Activated CD8-positive, alpha-beta T cell treated with anti-CD3 and anti-CD28 coated beads for 36 hours (primary cell): ENCODE results near the gene AUTS2. TPM values are rescaled to one million over a fixed set of nuclear protein-coding genes. Genes with fewer than 3 reads are reported as not detected.

Experiments used
- ATAC-seq: fragments of 200-7000 bp; cut with Tn5 transposase; one replicate; pipeline ENCODE4 v1.10.0; 2021; ENCODE audit warnings: mild to moderate bottlenecking, moderate library complexity
- CTCF ChIA-PET: fragments of 350-600 bp; sonication (Branson Sonifier 250); formaldehyde crosslinking; loops from one replicate; lab custom pipeline; 2021; ENCODE audit warnings: antibody characterized with exemption; lab: Charles Lee
- POLR2A ChIA-PET: fragments of 350-600 bp; sonication (Branson Sonifier 250); formaldehyde crosslinking; loops from one replicate; lab custom pipeline; 2021; ENCODE audit warnings: antibody characterized with exemption; lab: Charles Lee
- DNase-seq: peaks from one replicate; pipeline ENCODE4 v3.0.0-alpha.2; 2020
- H3K27ac Mint-ChIP-seq: one replicate; pipeline ENCODE4 v1.8.0; 2021; ENCODE audit warnings: mild to moderate bottlenecking, mixed read lengths
- H3K27me3 Mint-ChIP-seq: one replicate; pipeline ENCODE4 v1.8.0; 2021; ENCODE audit warnings: mixed read lengths
- H3K36me3 Mint-ChIP-seq: one replicate; pipeline ENCODE4 v1.8.0; 2021; ENCODE audit warnings: low read depth, mixed read lengths
- H3K4me1 Mint-ChIP-seq: one replicate; pipeline ENCODE4 v1.8.0; 2021; ENCODE audit warnings: low read depth, mixed read lengths
- H3K4me3 Mint-ChIP-seq: one replicate; pipeline ENCODE4 v1.8.0; 2021; ENCODE audit warnings: mild to moderate bottlenecking, moderate library complexity, mixed read lengths
- H3K9me3 Mint-ChIP-seq: one replicate; pipeline ENCODE4 v1.8.0; 2021; ENCODE audit warnings: mixed read lengths
- intact Hi-C: fragments of 100-400 bp; cut with micrococcal nuclease; formaldehyde crosslinking; loops from one replicate; pipeline ENCODE4 v1.10.0; 2022
- total RNA-seq, 2 experiments: library from RNA; stranded (reverse); gene quantifications; one replicate each; pipeline ENCODE4 v1.2.3, GENCODE V29; 2021
- TF ChIP-seq, protein P1 (sequence below): fragments of 200-600 bp; IDR thresholded peaks from one replicate; pipeline ENCODE4 v1.8.0; 2022; ENCODE audit warnings: antibody characterized with exemption, mild to moderate bottlenecking

The AUTS2 gene
- total RNA-seq, 2 experiments from 2014 or later: 3.1 to 3.3 TPM

DNA sequence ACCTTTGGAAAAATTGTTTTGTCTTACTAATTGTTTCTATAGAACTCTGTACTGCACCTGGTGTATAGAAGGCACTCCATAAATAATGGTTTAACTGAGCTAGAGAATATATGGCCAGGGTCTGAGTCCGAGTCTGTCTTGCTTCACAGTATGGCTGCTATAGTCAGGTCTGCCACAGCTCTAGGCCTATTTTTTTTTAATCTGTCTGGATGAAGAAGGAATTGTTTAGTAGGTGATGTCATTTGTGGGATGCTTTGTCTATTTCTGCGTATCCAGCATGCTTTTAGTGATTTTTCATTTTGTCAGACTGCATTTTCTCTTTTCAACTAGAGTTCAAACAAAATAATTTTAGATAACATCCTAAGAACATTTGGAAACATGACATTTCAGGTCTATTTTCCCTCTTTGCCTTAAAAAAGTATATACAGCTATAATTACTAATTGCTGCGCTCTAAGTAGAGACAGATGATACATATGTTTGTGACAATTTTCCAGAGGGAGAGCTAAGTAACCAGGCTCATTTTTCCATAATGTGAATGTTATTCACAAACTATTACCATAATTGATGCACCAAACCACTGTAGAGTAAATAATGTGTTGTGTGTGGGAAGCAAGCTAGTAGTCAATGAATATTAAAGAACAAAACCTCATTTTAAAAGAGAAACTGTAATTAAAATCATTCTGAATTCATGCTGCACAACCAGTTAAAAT is 361.7 kb downstream of the AUTS2 start:
- no peak for ATAC-seq
- ChIA-PET POLR2A (interaction anchor here (0.5 kb wide), 1 partner anchor 308 kb away, joined by 3 read pairs; no protein-coding TSS in a partner anchor), CTCF (no interaction called here)

DNA sequence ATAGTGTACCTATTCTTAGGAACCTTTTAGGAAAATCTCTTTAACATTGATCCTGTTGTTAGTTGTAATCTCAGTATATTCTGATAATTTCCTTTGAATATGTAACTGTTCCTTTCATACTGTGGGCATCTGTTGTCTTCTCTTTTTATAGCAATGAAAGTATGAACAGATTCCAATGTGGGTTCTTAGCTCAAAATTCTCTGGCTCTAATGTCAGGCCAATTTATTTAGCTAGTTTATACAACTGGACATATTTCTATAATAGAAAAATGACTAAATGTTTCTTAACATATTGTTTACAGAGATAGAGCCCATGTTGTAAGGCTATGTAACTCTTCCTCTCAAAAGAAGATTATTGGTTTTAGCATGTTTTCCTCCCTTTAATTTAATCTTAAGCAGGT is 363.2 kb downstream of the AUTS2 start:
- DNase-seq (no peak), ATAC-seq (no peak)
- no peak overlapping the region for H3K4me3 Mint-ChIP-seq
- peaks cover 7% of the 10 kb centered on the region for H3K4me1 Mint-ChIP-seq
- ChIA-PET POLR2A (no interaction called here), CTCF (no interaction called here)
- TF ChIP-seq, protein P1, sequence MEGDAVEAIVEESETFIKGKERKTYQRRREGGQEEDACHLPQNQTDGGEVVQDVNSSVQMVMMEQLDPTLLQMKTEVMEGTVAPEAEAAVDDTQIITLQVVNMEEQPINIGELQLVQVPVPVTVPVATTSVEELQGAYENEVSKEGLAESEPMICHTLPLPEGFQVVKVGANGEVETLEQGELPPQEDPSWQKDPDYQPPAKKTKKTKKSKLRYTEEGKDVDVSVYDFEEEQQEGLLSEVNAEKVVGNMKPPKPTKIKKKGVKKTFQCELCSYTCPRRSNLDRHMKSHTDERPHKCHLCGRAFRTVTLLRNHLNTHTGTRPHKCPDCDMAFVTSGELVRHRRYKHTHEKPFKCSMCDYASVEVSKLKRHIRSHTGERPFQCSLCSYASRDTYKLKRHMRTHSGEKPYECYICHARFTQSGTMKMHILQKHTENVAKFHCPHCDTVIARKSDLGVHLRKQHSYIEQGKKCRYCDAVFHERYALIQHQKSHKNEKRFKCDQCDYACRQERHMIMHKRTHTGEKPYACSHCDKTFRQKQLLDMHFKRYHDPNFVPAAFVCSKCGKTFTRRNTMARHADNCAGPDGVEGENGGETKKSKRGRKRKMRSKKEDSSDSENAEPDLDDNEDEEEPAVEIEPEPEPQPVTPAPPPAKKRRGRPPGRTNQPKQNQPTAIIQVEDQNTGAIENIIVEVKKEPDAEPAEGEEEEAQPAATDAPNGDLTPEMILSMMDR: no peak
- H3K9me3 Mint-ChIP-seq: no peaks in the 10 kb centered on the region
- no peak overlapping the region for H3K27ac Mint-ChIP-seq
- intact Hi-C loops: no loop called here
- H3K27me3 Mint-ChIP-seq: no peaks in the 10 kb centered on the region
- H3K36me3 Mint-ChIP-seq: no peaks in the 10 kb centered on the region

More for the DNA sequence above, 361.7 kb downstream of the AUTS2 start:
- TF ChIP-seq, protein P1: no peak
- Mint-ChIP-seq H3K27me3 (no peaks in the 10 kb centered on the region), H3K4me1 (peaks cover 7% of the 10 kb centered on the region), H3K27ac (no peak overlapping the region), H3K36me3 (no peaks in the 10 kb centered on the region), H3K4me3 (no peak overlapping the region), H3K9me3 (no peaks in the 10 kb centered on the region)
- intact Hi-C loops: no loop called here
- DNase-seq: no peak

DNA sequence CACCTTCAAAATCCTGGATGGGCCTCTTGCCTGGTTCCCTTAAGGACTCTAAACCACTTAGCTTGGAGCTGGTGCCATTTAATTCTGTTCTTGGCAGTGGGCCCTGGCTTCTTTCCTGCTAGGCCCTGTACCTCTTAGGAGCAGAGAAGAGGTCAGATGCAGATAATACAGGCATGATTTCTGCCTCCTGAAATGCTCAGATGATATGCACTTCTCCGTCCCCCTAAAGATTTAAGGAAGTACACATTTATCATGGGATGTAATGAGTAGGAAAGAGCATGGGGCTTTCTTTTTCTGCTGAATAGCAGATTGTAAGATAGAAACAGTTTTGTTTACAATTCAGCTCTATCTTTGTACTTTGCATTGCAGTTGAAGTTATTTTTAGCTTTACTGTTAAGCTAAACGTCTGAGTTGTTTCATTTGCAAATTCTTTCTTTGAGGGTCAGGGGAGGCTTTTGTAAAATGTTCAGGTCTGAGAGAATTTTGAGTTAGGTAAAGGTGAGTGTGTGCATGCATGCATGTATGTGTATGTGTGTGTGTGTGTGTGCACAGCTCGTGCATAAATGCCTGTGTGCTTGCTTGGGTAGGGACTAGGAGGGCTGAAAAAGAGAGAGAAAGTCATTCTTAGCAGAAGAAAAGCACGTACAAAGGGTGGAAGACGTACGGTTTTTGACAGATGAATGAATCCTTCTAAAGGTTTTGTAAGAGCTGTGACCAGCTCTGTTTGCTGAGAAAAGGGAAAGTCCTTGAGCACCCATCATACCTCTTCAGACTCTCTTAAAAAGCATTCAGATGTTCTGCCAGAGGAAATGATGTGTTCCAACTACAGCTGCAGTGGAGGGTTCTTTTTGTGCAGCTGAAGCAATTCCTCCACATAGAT is 364.2 kb downstream of the AUTS2 start:
- ChIA-PET POLR2A (no interaction called here), CTCF (interaction anchor here (1.2 kb wide), 1 partner anchor 9 kb away, joined by 3 read pairs; no protein-coding TSS in a partner anchor)
- Mint-ChIP-seq H3K4me3 (no peak overlapping the region), H3K9me3 (no peaks in the 10 kb centered on the region), H3K27ac (no peak overlapping the region), H3K4me1 (peaks cover 7% of the 10 kb centered on the region), H3K36me3 (no peaks in the 10 kb centered on the region), H3K27me3 (peaks cover 4% of the 10 kb centered on the region)
- ATAC-seq (no peak), DNase-seq (no peak)
- intact Hi-C loops: no loop called here
- TF ChIP-seq, protein P1: no peak

DNA sequence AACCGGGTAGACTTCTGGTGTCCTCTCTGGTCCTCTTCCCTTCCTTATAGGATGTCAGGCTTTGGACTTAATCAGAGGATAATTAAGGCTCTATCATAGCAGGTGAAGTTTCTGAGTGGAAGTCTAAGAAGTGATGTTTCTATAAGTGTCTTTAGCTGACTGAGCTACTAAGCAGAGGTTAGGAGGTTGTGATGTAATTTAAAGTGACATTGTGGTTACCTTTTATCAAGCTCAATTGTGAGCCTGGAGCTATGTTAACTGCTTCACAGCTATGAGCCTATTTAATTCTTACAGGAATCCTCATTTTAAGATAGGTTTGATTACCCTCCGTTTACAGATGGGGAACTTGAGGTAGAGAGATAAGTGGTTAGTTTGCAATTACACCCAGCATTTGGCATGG is 365.1 kb downstream of the AUTS2 start:
- peaks cover 7% of the 10 kb centered on the region for H3K4me1 Mint-ChIP-seq
- CTCF ChIA-PET: interaction anchor here (1.2 kb wide), 1 partner anchor 10 kb away, joined by 3 read pairs; no protein-coding TSS in a partner anchor
- no peak for DNase-seq

More for the DNA sequence above, 365.1 kb downstream of the AUTS2 start:
- Mint-ChIP-seq H3K4me3 (no peak overlapping the region), H3K36me3 (no peaks in the 10 kb centered on the region), H3K27ac (no peak overlapping the region), H3K27me3 (peaks cover 4% of the 10 kb centered on the region), H3K9me3 (no peaks in the 10 kb centered on the region)
- POLR2A ChIA-PET: no interaction called here
- intact Hi-C loops: no loop called here
- TF ChIP-seq, protein P1: no peak
- ATAC-seq: no peak
